Testis (tissue), 5 donors: Measurements from ENCODE around the gene MRPL53. TPM values are rescaled to one million over a fixed set of nuclear protein-coding genes. Genes with fewer than 3 reads are reported as not detected.

Source experiments
- DNase-seq: peaks from one replicate; pipeline ENCODE4 v3.0.0-alpha.2; 2019
- H3K27ac ChIP-seq, 2 donors: fragments of 200-600 bp; sonication (generic); one replicate each; pipeline ENCODE4 v1.5.1; 2019
- H3K27me3 ChIP-seq: fragments of 200-600 bp; sonication (generic); one replicate; pipeline ENCODE4 v1.5.1; 2019
- H3K36me3 ChIP-seq: fragments of 200-600 bp; sonication (generic); one replicate; pipeline ENCODE4 v1.5.1; 2017; ENCODE audit warnings: low read depth; ENCODE audit errors: missing control alignments
- H3K4me1 ChIP-seq: fragments of 200-600 bp; sonication (generic); one replicate; pipeline ENCODE4 v1.5.1; 2019
- H3K4me3 ChIP-seq, 2 donors: fragments of 200-600 bp; sonication (generic); one replicate each; pipeline ENCODE4 v1.5.1; 2017 to 2019
- H3K9me3 ChIP-seq: fragments of 200-600 bp; sonication (generic); one replicate; pipeline ENCODE4 v1.5.1; 2017
- POLR2A ChIP-seq: fragments of 450-650 bp; IDR thresholded peaks from one replicate; pipeline ENCODE4 v1.6.1; 2017; ENCODE audit warnings: antibody characterized with exemption, mild to moderate bottlenecking, moderate library complexity
- WGBS, 2 donors: methylation state at CpG; one replicate each; pipeline ENCODE4 v1.1.5; 2018; 5-methylcytosine and 5-hydroxymethylcytosine counted together
- intact Hi-C: fragments of 100-400 bp; cut with DNase I; formaldehyde crosslinking; loops from one replicate; pipeline ENCODE4 v1.15.1; 2023; ENCODE audit warnings: low total_unique reads
- long read RNA-seq, 2 donors: transcript quantifications; one replicate each; lab custom pipeline, GENCODE V29; 2026
- polyA plus RNA-seq: library from polyadenylated mRNA; stranded (reverse); fragments of 350-450 nt; fragmentation: Illumina TruSeq; extraction: RNeasy Lipid Tissue Mini Kit (QIAGEN cat#74804); gene quantifications from one replicate; pipeline ENCODE4 v1.2.3, GENCODE V29; 2014; ENCODE audit warnings: low read depth, low replicate concordance; ENCODE audit not compliant: insufficient read depth
- total RNA-seq, 2 donors: library from RNA; depleted of rRNA; stranded (reverse); fragments of >200 nt; gene quantifications; one replicate each; pipeline ENCODE4 v1.2.3, GENCODE V29; 2016
- TF ChIP-seq, protein P1 (sequence below), 3 experiments: fragments of 450-650 bp in 2 of 3; fragments of 200-600 bp in 1 of 3; sonication (generic) in 1 of 3; IDR thresholded peaks; one replicate each; pipeline ENCODE4 v1.5.1; 2016 to 2019; ENCODE audit warnings: antibody characterized with exemption in 3 of 3, mild to moderate bottlenecking in 2 of 3, moderate library complexity in 1 of 3

Gene MRPL53
- total RNA-seq (10 to 100 TPM; 23.6 to 46.0 TPM), polyA plus RNA-seq (64.8 TPM)
- long read RNA-seq, donor 1, transcript MRPL53-201 (3 exons, 1,162 nt) = major isoform, 47 of 51 reads
- long read RNA-seq, donor 1, partial matches to known transcripts = 0 of 51 reads
- long read RNA-seq, donor 1, other reads (novel, unspliced or antisense) = 0 of 51 reads
- long read RNA-seq, donor 2, transcript MRPL53-201 (3 exons, 1,162 nt) = major isoform, 40 of 43 reads
- long read RNA-seq, donor 2, partial matches to known transcripts = 0 of 43 reads
- long read RNA-seq, donor 2, other reads (novel, unspliced or antisense) = 0 of 43 reads

DNA sequence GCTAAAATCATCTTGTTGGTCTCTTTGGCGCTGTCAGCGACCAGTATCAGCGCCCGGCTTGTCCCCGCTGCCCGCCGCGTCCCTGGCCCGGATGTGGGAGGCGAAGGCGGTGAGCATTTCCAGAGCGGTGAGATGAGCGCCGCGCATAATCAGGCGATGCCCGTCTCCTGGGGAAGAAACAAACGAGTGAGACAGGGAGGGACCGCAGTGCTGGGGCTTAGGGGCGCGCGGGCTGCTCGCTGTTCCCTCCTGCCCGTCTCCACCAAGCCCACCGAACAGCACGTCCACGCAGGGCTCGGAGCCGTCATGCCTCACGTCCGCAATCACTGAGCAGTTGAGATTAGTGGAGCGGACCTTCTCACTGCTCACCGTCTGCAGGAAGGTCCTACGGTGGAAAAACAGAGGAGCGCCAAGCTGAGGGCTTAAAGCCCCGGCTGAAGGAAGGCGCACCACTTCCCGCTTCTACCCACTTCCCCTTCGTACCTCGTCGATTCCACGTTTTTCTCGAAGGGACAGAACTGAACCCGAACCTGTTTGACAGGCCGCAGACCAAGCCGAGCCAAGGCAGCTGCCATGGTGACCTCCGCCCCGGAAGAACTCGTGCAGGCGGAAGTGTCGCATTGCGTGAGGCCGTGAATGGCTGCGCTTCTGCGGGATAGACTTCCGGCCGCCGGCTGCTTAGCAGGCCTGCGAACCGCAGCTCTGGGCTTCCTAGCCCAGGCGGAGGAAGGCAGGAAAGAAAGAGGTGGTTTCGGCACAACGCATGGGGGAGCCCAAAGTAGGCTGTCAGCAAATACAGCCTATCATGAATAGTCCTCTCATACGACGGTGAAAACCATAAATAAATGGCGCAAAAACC is at the start of gene MRPL53:
MRPL53 (minus strand) TSS at position 595 of the 859 bp plus-strand sequence; CDS start at position 575, 20 bp downstream.
- Histone ChIP-seq H3K9me3 (no peaks in the 10 kb centered on the region), H3K27me3 (no peaks in the 10 kb centered on the region), H3K4me3 (peak within 1 kb of the TSS; percentile 63 to 68), H3K36me3 (no peaks in the 10 kb centered on the region), H3K4me1 (peaks cover 12% of the 10 kb centered on the region), H3K27ac (peak within 1 kb of the TSS; percentile 6 to 79)
- no peak for TF ChIP-seq POLR2A
- TF ChIP-seq, protein P1, sequence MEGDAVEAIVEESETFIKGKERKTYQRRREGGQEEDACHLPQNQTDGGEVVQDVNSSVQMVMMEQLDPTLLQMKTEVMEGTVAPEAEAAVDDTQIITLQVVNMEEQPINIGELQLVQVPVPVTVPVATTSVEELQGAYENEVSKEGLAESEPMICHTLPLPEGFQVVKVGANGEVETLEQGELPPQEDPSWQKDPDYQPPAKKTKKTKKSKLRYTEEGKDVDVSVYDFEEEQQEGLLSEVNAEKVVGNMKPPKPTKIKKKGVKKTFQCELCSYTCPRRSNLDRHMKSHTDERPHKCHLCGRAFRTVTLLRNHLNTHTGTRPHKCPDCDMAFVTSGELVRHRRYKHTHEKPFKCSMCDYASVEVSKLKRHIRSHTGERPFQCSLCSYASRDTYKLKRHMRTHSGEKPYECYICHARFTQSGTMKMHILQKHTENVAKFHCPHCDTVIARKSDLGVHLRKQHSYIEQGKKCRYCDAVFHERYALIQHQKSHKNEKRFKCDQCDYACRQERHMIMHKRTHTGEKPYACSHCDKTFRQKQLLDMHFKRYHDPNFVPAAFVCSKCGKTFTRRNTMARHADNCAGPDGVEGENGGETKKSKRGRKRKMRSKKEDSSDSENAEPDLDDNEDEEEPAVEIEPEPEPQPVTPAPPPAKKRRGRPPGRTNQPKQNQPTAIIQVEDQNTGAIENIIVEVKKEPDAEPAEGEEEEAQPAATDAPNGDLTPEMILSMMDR (IDR thresholded peaks at IDR 0.05) = no peak
- intact Hi-C loops = no loop called here
- 1% methylated on average over 42 to 66 of the region's 66 CpGs for WGBS, 2 donors
- peak; percentile 96 for DNase-seq

DNA sequence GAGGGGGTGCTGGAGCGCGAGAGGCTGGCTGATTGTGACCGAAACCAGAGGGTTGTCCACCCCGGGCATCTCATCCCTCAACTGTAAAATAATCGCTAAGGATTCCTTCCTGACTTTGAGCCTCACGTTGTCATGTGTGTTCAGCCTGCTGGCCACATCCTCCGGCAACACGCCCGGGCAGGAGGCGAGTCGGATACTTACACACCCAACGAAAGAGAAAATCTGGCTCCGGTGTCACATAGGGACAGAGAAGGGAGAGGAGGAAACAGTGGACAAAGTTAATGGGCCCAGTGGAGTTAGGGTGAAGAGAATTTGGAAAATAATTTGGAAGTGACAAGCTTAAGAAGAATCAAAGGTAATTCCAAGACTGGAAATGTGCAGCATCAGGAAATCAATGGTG is 44.2 kb upstream of the MRPL53 start:
- 42 to 65% methylated on average over 11 to 13 of the region's 13 CpGs for WGBS, 2 donors
- intact Hi-C loops = no loop called here
- DNase-seq = no peak
- Histone ChIP-seq H3K27me3 (no peaks in the 10 kb centered on the region), H3K9me3 (no peaks in the 10 kb centered on the region), H3K27ac (no peak overlapping the region), H3K4me3 (peak overlapping the region in 1 of 2 donors; percentile 60), H3K4me1 (peaks cover 5% of the 10 kb centered on the region), H3K36me3 (no peaks in the 10 kb centered on the region)
- no peak for TF ChIP-seq POLR2A
- TF ChIP-seq, protein P1 (IDR thresholded peaks at IDR 0.05) = no peak

DNA sequence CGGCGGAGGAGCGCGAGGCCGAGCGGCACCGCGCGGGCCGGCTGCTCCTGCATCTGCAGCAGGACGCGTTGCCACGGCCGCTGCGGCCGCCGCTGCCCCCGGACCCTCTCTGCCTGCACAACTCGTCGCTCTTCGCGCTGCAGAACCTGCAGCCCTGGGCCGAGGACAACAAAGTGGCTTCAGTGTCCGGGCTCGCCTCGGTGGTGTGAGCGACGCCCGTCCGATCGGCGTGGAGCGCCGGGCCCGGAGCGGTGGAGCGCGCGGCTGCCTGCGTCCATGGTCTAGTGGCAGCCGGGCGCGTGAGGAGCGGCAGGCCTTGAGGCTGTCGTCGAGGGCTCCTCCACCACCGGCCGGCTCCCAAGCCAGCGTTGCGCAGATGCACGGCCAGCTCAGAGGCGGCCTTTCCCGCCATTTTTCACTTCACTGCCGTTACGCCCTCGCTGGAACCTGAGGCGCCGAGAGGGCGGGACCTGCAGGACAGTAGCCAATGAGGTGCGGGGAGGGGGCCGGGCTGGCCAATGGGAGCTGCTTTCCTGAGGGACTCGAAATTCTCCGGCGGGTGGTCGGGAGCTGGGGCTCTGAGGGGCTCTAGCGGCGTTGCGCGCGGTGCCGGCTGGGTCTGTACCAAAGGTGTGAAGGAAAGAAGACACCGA is 43.6 kb upstream of the MRPL53 start:
- DNase-seq = peak; percentile 89

DNA sequence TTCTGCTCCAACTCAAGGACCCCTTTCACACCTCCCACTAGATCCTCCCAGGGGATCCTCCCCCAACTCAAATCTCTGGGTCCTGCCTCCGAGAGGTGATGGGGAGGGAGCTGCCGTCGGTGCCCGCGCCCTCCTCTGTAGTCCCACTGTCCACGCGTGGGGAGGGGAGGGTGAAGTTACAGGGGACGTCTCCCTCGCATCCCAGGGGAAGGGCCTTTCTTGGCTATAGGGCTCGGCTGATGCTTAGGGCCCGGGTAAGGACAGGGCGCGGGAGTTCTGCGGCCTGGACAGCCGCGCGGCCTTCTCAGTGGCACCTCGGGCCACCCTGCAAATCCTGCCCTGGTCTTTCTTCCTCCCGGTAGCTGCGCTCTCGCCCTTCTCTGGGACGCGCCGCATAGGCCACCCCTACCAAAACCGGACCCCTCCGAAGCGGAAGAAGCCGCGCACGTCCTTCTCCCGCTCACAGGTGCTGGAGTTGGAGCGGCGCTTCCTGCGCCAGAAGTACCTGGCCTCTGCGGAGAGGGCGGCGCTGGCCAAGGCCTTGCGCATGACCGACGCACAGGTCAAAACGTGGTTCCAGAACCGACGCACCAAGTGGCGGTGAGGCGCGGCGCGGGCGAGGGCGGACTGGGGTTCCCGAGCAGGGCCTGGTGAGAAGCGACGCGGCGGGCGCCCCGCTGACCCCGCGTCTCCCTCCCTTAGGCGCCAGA is 42.9 kb upstream of the MRPL53 start:
- Histone ChIP-seq H3K4me3 (peak overlapping the region; percentile 51 to 60), H3K27ac (peak overlapping the region in 1 of 2 donors; percentile 24), H3K36me3 (no peaks in the 10 kb centered on the region), H3K27me3 (no peaks in the 10 kb centered on the region), H3K4me1 (peaks cover 5% of the 10 kb centered on the region), H3K9me3 (no peaks in the 10 kb centered on the region)
- WGBS, 2 donors = 4 to 9% methylated on average over 9 to 60 of the region's 60 CpGs
- DNase-seq = no peak
- intact Hi-C loops = no loop called here
- TF ChIP-seq, protein P1 (IDR thresholded peaks at IDR 0.05) = no peak
- TF ChIP-seq POLR2A = no peak

More for the DNA sequence above, 43.6 kb upstream of the MRPL53 start:
- H3K27ac ChIP-seq = peak overlapping the region in 1 of 2 donors; percentile 24
- no peaks in the 10 kb centered on the region for H3K36me3 ChIP-seq
- peaks cover 5% of the 10 kb centered on the region for H3K4me1 ChIP-seq
- intact Hi-C loops = no loop called here
- TF ChIP-seq, protein P1 (IDR thresholded peaks at IDR 0.05) = no peak
- TF ChIP-seq POLR2A = no peak
- no peaks in the 10 kb centered on the region for H3K9me3 ChIP-seq
- no peaks in the 10 kb centered on the region for H3K27me3 ChIP-seq
- 2% methylated on average over 27 to 66 of the region's 72 CpGs for WGBS, 2 donors
- peak overlapping the region; percentile 51 to 60 for H3K4me3 ChIP-seq
